ENCODE results near the gene TTLL7. TPM values are rescaled to one million over a fixed set of nuclear protein-coding genes. Genes with fewer than 3 reads are reported as not detected.
A peak's percentile ranks its signal among the peaks of the same experiment; 100 is the strongest.

Gene TTLL7
- total RNA-seq, 1 experiment from 2014 or later: 4.0 TPM

DNA sequence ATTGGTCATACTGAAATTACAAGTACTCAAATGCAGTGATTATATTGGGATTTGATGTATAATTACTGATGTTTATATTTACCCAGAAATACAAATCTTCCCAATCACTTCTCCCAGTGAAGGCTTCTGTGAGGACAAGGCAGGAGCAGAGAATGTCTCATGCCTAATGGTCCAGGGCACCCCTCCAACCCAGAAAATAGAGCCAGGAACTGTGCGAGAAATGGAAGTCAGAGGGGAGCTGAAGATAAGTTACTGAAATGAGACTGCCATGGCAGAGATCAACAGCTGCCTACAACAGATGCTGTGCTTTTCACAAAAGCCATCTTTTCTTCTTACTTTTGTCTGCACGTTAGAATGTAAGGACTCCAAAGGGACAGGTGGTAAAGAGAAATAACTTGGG, 171.2 kb downstream of the TTLL7 start:
- DNase-seq (ENCODE audit: low read depth): no peak

- peak; percentile 35 for DNase-seq (ENCODE audit: low read depth)
These were observed 176.7 kb downstream of the TTLL7 start for GRCh38 chr1:83822208-83822607.

DNA sequence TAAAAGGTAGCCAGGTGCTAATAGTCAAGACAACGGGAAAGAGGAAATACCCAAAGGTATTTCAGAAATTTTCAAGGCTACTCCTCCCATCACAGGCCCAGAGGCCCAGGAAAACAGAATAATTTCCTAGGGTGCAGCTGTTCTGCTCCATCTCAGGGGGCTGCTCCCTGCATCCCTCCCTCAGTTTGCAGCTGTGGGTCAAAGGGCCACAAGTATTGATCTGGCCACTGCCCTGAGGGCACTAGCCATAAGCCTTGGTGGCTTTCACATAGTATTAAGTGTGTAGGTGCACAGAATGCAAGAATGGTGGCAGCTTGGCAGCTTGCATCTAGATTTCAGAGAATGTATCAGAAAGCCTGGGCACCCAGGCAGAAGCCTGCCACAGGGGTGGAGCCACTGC, 179.5 kb downstream of the TTLL7 start:
- no peak for DNase-seq (ENCODE audit: low read depth)

DNA sequence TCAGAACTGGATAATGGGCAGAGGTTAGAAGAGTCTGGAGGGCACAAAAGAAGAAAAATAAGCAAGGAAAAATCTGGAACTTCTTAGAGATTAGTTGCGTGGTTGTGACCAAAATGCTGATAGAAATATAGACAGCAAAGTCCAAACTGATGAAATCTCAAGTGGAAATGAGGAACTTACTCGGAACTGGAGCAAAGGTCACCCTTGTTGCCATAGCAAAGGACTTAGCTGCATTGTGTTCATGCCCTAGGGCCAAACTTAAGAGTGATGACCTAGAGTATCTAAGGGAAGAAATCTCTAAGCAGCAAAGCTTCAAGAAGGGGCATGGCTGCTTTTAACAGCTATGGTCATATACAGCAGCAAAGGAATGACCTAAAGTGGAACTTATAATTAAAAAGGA, 180.0 kb downstream of the TTLL7 start:
- DNase-seq (ENCODE audit: low read depth): no peak

- no peak for DNase-seq (ENCODE audit: low read depth)
These were observed 182.1 kb downstream of the TTLL7 start for GRCh38 chr1:83816836-83817235.

- DNase-seq (ENCODE audit: low read depth): no peak
These were observed 183.6 kb downstream of the TTLL7 start for GRCh38 chr1:83815330-83815729.

Other genes with a start within 250 kb of the TTLL7 start
- 6.0 and 8.8 TPM in 2 replicates for gene PRKACB, start 145.1 kb upstream of the TTLL7 start, total RNA-seq (2014; rRNA removed; shearing (Covaris generic))